BLaER1 (cell line): ENCODE data around the gene GGT5.
"Not testable (repeated sequence)": the region's sequence is repeated elsewhere in the genome, so short reads cannot be mapped to it uniquely, and the experiment has no call there.

Experiments used
- H3K27ac ChIP-seq: shearing (Covaris generic); formaldehyde crosslinking; 2 replicates; pipeline ENCODE4 v1.8.1; 2022
- H3K27me3 ChIP-seq: shearing (Covaris generic); formaldehyde crosslinking; 2 replicates; pipeline ENCODE4 v1.8.1; 2022
- H3K36me3 ChIP-seq: shearing (Covaris generic); formaldehyde crosslinking; 2 replicates; pipeline ENCODE4 v1.8.1; 2022
- H3K4me1 ChIP-seq: shearing (Covaris generic); formaldehyde crosslinking; 2 replicates; pipeline ENCODE4 v1.8.1; 2022
- H3K4me2 ChIP-seq: shearing (Covaris generic); formaldehyde crosslinking; 2 replicates; pipeline ENCODE4 v1.8.1; 2022
- H3K4me3 ChIP-seq: shearing (Covaris generic); formaldehyde crosslinking; 2 replicates; pipeline ENCODE4 v1.8.1; 2022
- H3K9ac ChIP-seq: shearing (Covaris generic); formaldehyde crosslinking; 2 replicates; pipeline ENCODE4 v1.8.1; 2022
- H3K9me3 ChIP-seq: shearing (Covaris generic); formaldehyde crosslinking; 2 replicates; pipeline ENCODE4 v1.8.1; 2022
- H4K20me1 ChIP-seq: shearing (Covaris generic); formaldehyde crosslinking; 2 replicates; pipeline ENCODE4 v1.8.1; 2022
- Cebpa-rat ChIP-seq: shearing (Covaris generic); IDR thresholded peaks from 2 replicates; pipeline ENCODE4 v1.8.1; 2022

The GGT5 gene

DNA sequence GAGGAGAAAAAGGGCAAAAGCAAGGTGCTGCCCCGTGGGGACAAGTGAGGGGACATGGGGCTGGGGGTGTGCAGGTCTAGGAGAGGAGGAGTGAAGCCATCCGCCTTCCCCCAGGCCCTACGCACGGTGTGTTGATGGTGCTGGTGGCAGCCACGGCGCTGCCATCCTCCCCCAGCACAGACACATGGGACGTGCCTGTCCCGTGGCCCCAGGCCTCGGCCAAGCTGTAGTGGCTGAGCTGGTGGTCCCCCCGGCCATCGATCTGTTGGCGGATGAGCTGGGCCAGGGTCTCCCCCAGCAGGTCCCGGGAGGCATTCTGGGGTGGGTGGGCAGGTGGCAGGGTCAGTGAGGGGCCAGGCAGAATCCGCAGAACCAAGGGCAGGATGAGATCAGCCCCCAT, 18.9 kb downstream of the GGT5 start:
- Histone ChIP-seq H3K9ac (no peak overlapping the region), H3K27me3 (no peaks in the 10 kb centered on the region), H3K4me1 (no peaks in the 10 kb centered on the region), H3K9me3 (peaks cover 18% of the 10 kb centered on the region), H3K4me3 (no peak overlapping the region), H3K36me3 (no peaks in the 10 kb centered on the region), H3K27ac (no peak overlapping the region), H4K20me1 (no peaks in the 10 kb centered on the region), H3K4me2 (no peak overlapping the region)
- no peak for TF ChIP-seq Cebpa-rat

DNA sequence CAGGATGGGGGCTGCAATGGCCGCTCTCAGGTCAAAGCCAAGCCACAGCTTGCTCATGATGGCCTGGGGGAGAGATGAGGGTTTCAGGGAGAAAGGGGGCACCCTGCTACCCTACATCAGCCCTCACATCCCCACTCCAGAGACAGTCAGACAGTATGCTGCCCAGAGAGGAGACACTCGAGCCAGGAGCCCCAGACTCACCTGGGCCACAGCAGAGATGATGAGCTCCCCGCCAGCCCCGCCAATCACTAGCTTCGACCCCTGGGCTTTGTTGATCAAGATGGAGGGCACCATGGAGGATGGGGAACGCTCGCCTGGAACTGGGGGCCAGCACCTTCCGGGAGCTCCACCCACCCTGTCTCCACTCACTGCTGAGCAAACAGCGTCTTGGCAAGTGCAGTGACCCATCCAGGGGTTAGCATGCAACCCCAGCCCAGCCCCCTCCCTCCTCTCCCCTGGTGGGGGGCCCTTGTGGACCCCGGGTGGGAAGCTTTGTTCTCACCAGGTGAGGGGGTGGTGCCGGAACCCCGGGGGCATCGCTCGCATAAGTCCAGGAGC, 19.8 kb downstream of the GGT5 start:
- no peaks in the 10 kb centered on the region for H3K27me3 ChIP-seq
- H3K4me2 ChIP-seq: no peak overlapping the region
- no peak overlapping the region for H3K4me3 ChIP-seq
- H3K9me3 ChIP-seq: peaks cover 18% of the 10 kb centered on the region
- no peak overlapping the region for H3K27ac ChIP-seq
- TF ChIP-seq Cebpa-rat: no peak
- no peaks in the 10 kb centered on the region for H3K4me1 ChIP-seq
- H4K20me1 ChIP-seq: no peaks in the 10 kb centered on the region
- H3K36me3 ChIP-seq: no peaks in the 10 kb centered on the region
- no peak overlapping the region for H3K9ac ChIP-seq

DNA sequence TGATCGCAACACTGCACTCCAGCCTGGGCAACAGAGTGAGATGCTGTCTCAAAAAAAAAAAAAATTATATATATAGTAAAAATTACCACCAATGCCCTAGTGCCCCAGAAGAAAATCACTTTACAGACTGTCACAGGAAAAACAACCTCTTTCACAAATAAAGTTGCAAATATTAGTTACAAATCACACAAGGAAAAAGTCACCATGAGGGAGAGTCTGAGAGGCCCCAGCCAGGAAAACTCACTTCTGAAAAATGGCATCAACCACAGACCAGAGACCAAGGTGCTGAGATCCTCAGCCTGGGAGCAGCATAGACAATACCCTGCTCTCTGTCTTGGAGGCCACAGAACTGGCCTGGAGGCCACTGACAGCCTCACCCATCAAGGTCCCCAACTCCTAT, 20.4 kb downstream of the GGT5 start:
- no peak for TF ChIP-seq Cebpa-rat
- H3K36me3 ChIP-seq: no peaks in the 10 kb centered on the region
- H4K20me1 ChIP-seq: no peaks in the 10 kb centered on the region
- no peaks in the 10 kb centered on the region for H3K4me1 ChIP-seq
- H3K9ac ChIP-seq: no peak overlapping the region
- no peak overlapping the region for H3K27ac ChIP-seq
- no peaks in the 10 kb centered on the region for H3K27me3 ChIP-seq
- H3K4me2 ChIP-seq: no peak overlapping the region
- H3K4me3 ChIP-seq: no peak overlapping the region
- H3K9me3 ChIP-seq: peaks cover 18% of the 10 kb centered on the region

GRCh38 chr22:24219750-24220149, 25.1 kb downstream of the GGT5 start:
- Histone ChIP-seq H3K4me3 (no peak overlapping the region), H3K9me3 (peaks cover 11% of the 10 kb centered on the region), H3K9ac (no peak overlapping the region), H3K27ac (no peak overlapping the region), H3K36me3 (no peaks in the 10 kb centered on the region), H4K20me1 (no peaks in the 10 kb centered on the region), H3K4me1 (peaks cover 18% of the 10 kb centered on the region), H3K27me3 (no peaks in the 10 kb centered on the region), H3K4me2 (no peak overlapping the region)
- no peak for TF ChIP-seq Cebpa-rat

DNA sequence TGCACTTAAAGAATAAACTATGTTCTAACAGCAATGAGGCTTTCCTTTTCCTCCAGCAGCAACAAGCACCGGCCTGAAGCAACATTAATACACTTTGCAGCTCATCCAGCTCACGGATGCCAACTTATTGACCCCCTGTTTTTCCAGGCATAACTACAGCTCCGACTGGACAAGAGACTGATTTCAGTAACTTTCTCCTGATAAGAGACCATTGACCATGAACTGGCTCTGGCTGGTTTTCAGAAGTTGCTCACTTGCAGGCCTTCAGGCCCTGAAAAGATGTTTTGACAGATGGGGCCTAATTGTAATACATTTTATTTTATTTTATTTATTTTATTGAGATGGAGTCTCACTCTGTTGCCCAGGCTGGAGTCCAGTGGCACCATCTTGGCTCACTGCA, 27.5 kb downstream of the GGT5 start:
- no peak overlapping the region for H3K4me3 ChIP-seq
- no peaks in the 10 kb centered on the region for H3K27me3 ChIP-seq
- H3K9me3 ChIP-seq: no peaks in the 10 kb centered on the region
- peak overlapping the region; percentile 8; the same call in 1 of the 2 replicates for H3K9ac ChIP-seq
- peak overlapping the region; percentile 80; the same call in 1 of the 2 replicates for H3K4me2 ChIP-seq
- no peaks in the 10 kb centered on the region for H3K36me3 ChIP-seq
- TF ChIP-seq Cebpa-rat: no peak
- no peaks in the 10 kb centered on the region for H4K20me1 ChIP-seq
- peaks cover 25% of the 10 kb centered on the region for H3K4me1 ChIP-seq
- no peak overlapping the region for H3K27ac ChIP-seq

- no peak for TF ChIP-seq Cebpa-rat
- Histone ChIP-seq H3K4me3 (no peak overlapping the region), H3K4me2 (peak overlapping the region; percentile 80), H3K9me3 (no peaks in the 10 kb centered on the region), H4K20me1 (no peaks in the 10 kb centered on the region), H3K4me1 (peaks cover 25% of the 10 kb centered on the region), H3K36me3 (no peaks in the 10 kb centered on the region), H3K9ac (peak overlapping the region; percentile 8; the same call in 1 of the 2 replicates), H3K27ac (0 out of 2 replicates have a peak overlapping the region, but pooled peaks have one; percentile 19), H3K27me3 (no peaks in the 10 kb centered on the region)
These were observed 28.2 kb downstream of the GGT5 start for GRCh38 chr22:24216541-24217209.

DNA sequence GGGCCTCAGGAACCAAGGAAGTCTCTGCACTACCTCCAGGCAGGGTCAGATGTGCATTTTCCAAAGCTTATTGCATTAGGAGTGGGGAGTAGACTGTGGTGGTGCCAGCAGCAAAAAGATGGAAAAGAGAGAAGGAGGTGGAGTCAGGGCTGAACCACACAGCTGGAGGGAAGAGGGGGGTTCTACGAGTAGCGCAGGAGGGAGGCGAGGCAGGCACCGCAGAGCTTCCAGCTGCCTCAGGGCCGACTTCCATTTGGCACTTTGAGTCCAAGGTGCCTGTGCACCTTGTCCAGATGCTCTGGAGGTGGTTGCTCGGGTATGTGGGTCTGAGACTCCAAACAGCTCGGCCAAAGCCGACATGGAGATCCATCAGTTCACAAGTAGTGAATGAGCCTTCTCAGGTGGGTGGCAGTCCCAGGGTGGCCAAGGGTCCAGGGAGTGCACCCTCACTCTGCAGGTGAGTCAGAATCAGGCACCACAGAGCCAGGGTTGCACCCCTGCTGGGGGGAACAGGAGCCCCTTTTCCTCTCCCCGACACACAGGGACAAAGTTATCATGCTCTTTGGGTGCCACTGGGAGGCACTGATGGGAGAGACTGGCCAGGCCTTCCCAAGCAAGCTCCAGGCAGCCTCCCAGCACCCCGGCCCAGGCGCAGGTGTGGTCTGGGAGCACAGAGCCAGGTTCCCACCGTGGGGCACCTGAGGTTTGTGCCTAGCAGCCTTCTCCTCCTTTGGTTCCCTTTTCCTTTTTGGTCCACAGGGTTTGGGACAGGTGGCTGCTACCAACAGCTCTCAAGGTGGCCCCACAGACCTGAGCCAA, 30.2 kb downstream of the GGT5 start:
- H4K20me1 ChIP-seq: no peaks in the 10 kb centered on the region
- H3K27me3 ChIP-seq: no peaks in the 10 kb centered on the region
- TF ChIP-seq Cebpa-rat: no peak
- no peak overlapping the region for H3K9ac ChIP-seq
- no peaks in the 10 kb centered on the region for H3K9me3 ChIP-seq
- no peak overlapping the region for H3K4me3 ChIP-seq
- no peak overlapping the region for H3K27ac ChIP-seq
- no peaks in the 10 kb centered on the region for H3K36me3 ChIP-seq
- H3K4me1 ChIP-seq: peaks cover 25% of the 10 kb centered on the region
- no peak overlapping the region for H3K4me2 ChIP-seq

DNA sequence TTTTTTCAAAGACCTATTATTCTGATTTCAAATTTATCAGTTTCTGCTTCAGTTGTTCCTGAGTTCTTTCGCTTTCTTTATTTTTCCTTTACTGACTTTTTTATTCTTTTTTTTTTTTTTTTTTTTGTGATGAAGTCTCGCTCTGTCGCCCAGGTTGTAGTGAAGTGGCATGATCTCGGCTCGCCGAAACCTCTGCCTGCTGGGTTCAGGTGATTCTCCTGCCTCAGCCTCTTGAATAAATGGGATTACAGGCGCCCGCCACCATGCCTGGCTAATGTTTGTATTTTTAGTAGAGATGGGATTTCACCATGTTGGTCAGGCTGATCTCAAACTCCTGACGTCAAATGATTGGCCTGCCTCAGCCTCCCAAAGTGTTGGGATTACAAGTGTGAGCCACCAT, 31.8 kb downstream of the GGT5 start:
- H3K4me3 ChIP-seq, H3K27me3 ChIP-seq, H3K27ac ChIP-seq, H3K9me3 ChIP-seq, H4K20me1 ChIP-seq, H3K36me3 ChIP-seq, H3K9ac ChIP-seq: not testable (repeated sequence)
- H3K4me1 ChIP-seq: peaks cover 36% of the 10 kb centered on the region
- peak overlapping the region; percentile 42 for H3K4me2 ChIP-seq

DNA sequence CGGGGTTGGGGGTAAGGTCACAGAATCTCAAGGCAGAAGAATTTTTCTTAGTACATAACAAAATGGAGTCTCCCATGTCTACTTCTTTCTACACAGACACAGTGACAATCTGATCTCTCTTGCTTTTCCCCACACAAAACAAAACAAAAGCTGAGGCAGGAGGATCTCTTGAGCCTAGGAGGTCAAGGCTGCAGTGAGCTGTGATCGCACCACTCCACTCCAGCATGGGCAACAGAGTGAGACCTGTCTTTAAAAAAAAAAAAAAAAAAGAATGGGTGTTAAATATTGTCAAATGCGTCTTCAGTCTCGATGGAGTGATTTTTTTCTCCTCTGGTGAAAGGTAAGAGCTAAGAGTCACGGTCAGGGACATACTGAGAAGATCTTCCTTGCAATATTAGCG, 33.2 kb downstream of the GGT5 start:
- not testable (repeated sequence) for H3K36me3 ChIP-seq, H3K9me3 ChIP-seq, H3K9ac ChIP-seq, H3K4me2 ChIP-seq, H4K20me1 ChIP-seq, H3K27me3 ChIP-seq, H3K27ac ChIP-seq, H3K4me3 ChIP-seq
- H3K4me1 ChIP-seq: peaks cover 42% of the 10 kb centered on the region

DNA sequence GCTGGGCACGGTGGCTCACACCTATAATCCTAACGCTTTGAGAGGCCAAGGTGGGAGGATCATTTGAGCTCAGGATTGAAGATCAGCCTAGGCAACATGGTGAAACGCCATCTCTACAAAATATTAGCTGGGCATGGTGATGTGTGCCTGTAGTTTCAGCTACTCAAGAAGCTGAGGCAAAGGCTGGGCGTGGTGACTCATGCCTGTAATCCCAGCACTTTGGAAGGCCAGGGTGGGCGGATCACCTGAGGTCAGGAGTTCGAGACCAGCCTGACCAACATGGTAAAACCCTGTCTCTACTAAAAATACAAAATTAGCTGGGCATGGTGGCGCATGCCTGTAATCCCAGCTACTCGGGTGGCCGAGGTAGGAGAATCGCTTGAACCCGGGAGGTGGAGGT, 34.5 kb downstream of the GGT5 start:
- H3K9me3 ChIP-seq, H4K20me1 ChIP-seq, H3K36me3 ChIP-seq, H3K27ac ChIP-seq, H3K4me3 ChIP-seq, H3K4me2 ChIP-seq, H3K9ac ChIP-seq, H3K27me3 ChIP-seq: not testable (repeated sequence)
- H3K4me1 ChIP-seq: peaks cover 45% of the 10 kb centered on the region
